ENCODE measurements around the gene KIAA1755.

KIAA1755 gene

DNA sequence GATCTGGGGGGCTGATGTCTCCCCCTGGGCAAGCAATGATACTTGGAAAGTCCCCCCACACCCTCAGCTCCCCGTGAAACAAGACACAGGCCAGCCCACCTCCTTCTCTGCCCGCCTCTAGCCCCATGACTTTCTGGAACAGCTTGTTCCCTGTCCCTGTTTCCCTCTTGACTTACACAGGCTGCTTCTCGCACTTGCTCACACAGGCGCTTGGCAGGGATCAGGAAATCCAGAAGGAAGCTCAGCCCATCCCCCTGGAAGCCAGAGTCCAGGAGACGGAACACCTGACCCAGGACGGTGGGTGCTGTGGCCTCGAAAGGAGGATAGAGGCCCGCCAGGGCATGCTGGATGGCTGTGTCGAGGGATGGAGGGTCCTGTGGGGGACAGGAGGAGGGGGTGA is 14.8 kb downstream of the KIAA1755 start:
- in situ Hi-C loops (cut with MboI; ENCODE audit: low sequenced_read_pairs): no loop called here

- in situ Hi-C loops (cut with MboI; ENCODE audit: low sequenced_read_pairs): no loop called here
These were observed 16.9 kb downstream of the KIAA1755 start for GRCh38 chr20:38243709-38244020.

GRCh38 chr20:38242848-38243708 is 17.5 kb downstream of the KIAA1755 start:
- in situ Hi-C loops (cut with MboI; ENCODE audit: low sequenced_read_pairs): no loop called here

- in situ Hi-C loops (cut with MboI; ENCODE audit: low sequenced_read_pairs): no loop called here
These were observed 19.3 kb downstream of the KIAA1755 start for GRCh38 chr20:38241201-38241600.

GRCh38 chr20:38239441-38239840 is 21.1 kb downstream of the KIAA1755 start:
- in situ Hi-C loops (cut with MboI; ENCODE audit: low sequenced_read_pairs): loop anchor here (5.0 kb wide), 1 partner anchor 68 kb away; no protein-coding TSS in a partner anchor

GRCh38 chr20:38238829-38239228 is 21.7 kb downstream of the KIAA1755 start:
- in situ Hi-C loops (cut with MboI; ENCODE audit: low sequenced_read_pairs): loop anchor here (5.0 kb wide), 1 partner anchor 68 kb away; no protein-coding TSS in a partner anchor

- in situ Hi-C loops (cut with MboI; ENCODE audit: low sequenced_read_pairs): loop anchor here (5.0 kb wide), 1 partner anchor 70 kb away; no protein-coding TSS in a partner anchor
These were observed 23.2 kb downstream of the KIAA1755 start for GRCh38 chr20:38237381-38237780.

GRCh38 chr20:38231531-38232121 is 28.9 kb downstream of the KIAA1755 start:
- in situ Hi-C loops (cut with MboI; ENCODE audit: low sequenced_read_pairs): no loop called here

- in situ Hi-C loops (cut with MboI; ENCODE audit: low sequenced_read_pairs): no loop called here
These were observed 29.5 kb downstream of the KIAA1755 start for GRCh38 chr20:38230957-38231526.

DNA sequence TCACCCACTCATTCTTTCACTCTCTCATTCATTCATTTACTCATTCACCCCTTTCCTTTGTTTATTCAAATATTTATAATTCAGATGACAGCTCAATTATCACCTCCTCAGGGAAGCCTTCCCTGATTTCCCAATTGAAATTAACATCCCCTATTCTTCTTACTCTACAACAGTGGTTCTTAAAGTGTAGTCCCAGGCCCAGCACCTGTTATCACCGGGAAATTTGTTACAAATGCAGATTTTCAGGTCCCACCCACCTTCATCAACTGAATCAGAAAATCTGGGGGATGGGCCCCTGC is 30.3 kb downstream of the KIAA1755 start:
- in situ Hi-C loops (cut with MboI; ENCODE audit: low sequenced_read_pairs): no loop called here

DNA sequence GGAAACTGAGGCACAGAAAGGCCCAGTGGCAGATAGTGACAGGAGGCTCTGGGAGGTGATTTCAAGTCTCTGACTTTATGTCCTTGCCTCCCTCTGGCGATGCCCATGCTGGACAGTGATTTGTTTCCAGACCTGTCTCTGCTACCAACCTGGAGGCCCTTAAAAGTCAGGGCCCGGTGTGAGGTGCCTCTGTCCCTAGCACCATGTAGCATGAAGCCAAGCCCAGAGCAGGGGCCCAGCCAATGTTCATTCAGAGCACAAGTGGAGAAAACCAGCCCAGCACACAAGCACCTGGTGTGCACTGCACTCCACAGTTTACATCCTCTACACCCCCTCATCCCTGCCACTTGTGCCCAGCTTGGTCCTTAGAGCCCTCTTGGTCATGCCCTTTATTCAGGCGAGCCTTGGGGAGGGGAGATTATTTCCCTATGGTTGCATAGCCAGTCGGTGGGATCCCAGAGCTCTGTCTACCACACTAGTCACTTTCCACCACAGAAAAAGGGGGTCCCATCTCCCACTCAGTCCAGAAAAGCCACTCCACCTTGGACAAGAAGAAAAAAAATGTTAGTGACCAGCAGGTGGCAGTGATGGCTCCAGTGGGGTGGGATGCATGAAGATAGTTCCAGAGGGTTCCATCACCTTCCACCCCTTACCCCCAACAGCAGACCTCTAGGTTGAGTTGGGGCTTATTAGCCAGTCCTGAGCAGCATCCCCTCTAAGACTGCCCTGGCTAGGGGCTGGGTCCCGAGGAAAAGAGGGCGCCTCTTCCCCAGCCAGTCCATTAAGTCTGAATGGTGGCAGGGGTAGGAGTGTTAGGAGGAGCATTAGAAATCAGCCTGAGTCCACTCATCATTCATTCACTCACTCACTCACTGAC is 30.9 kb downstream of the KIAA1755 start:
- in situ Hi-C loops (cut with MboI; ENCODE audit: low sequenced_read_pairs): loop anchor here (10.0 kb wide), 1 partner anchor 165 kb away; no protein-coding TSS in a partner anchor

GRCh38 chr20:38228436-38228835 is 32.1 kb downstream of the KIAA1755 start:
- in situ Hi-C loops (cut with MboI; ENCODE audit: low sequenced_read_pairs): loop anchor here (10.0 kb wide), 1 partner anchor 164 kb away; no protein-coding TSS in a partner anchor

DNA sequence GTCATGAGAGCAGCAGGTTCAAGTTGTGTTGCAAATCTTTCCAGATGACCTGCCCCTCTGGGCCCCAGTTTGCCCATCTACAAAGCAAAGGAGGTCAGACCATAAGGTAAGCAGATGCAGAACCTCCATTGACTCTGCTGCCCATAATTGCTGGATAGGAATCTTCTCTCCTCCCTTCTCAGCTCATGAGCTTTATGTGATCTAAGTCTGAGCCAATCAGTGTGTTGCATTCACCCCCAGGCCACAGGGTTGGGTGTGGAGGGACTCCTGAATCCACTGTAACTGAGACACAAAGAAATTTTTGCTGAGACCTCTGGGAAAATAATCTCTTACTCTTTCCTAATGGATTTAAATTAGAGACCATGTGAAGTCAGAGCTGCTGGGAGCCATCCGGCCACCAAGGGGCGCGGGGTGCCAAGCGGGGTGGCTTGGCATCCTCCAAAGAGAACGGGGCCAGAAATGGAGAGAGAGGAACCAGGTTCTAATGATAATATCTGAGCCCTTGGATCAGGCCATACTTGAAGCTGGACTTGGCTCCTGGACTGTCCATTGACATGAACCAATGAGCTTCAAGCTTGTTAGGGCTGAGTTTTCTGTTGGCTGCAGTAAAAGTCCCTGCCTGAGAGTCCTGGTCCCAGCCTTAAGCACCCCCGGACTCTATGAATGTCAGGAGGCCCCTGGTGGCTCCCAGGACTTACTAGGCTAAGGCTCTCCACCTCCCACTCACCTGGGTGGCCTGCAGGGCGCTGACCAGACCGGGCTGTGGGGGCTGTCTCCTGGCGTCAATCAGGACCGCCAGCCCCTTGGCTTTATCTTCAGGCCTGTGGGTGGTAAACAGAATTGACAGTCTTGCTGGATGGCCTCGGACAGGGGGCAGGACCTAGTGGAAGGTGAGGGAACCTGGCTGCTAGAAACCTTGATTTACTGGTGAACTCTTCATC is 32.8 kb downstream of the KIAA1755 start:
- in situ Hi-C loops (cut with MboI; ENCODE audit: low sequenced_read_pairs): loop anchor here (10.0 kb wide), 1 partner anchor 163 kb away; no protein-coding TSS in a partner anchor

DNA sequence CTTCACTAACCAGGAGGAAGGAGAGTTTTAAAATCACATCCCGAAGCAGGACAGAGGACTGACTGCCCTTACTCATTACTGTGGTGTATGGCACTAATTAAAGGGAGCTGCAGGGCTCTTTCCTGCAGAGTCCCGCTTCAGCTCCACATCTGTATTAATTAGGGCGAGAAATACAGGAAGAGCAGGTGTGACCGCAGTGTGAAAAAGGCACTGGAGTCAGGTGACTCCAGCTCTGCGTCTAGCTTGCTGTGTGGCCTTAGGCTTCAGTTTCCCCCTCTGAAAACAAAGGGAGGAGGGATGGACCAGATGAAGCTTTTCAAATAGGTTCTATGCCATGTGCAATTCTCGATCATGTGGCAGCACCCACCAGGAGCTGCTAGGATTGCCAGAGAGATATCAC is 34.0 kb downstream of the KIAA1755 start:
- in situ Hi-C loops (cut with MboI; ENCODE audit: low sequenced_read_pairs): loop anchor here (10.0 kb wide), 1 partner anchor 162 kb away; no protein-coding TSS in a partner anchor

GRCh38 chr20:38225900-38226263 is 34.7 kb downstream of the KIAA1755 start:
- in situ Hi-C loops (cut with MboI; ENCODE audit: low sequenced_read_pairs): loop anchor here (10.0 kb wide), 1 partner anchor 161 kb away; no protein-coding TSS in a partner anchor

DNA sequence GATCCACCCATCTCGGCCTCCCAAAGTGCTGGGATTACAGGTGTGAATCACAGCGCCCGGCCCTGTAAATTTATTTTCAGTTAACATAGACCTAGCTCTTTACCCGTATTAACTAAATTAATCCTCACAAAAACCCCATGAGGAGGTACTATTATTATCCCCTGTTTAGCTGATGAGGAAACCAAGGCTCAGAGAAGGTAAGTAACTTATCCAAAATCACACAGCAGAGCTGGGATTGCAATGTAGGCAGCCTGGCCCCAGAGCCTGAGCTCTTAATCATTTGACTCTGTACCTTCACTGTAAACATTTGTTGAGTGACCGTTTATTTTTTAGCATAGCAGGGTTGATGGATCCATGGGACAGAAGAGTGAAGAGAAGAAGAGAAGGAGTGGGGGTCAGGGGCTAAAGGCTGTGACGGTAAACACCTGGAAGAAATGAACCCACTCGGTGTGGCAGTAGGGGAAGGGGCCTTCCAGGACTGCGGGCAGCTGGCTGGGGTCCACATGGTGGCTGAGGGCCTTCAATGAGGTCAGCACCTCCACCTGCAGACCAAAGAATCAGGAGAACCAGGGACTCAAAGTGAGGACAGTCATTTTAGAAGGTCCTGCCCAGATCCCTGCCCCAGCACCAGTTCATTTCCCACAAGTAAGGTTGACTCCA is 35.2 kb downstream of the KIAA1755 start:
- in situ Hi-C loops (cut with MboI; ENCODE audit: low sequenced_read_pairs): loop anchor here (10.0 kb wide), 1 partner anchor 161 kb away; no protein-coding TSS in a partner anchor

DNA sequence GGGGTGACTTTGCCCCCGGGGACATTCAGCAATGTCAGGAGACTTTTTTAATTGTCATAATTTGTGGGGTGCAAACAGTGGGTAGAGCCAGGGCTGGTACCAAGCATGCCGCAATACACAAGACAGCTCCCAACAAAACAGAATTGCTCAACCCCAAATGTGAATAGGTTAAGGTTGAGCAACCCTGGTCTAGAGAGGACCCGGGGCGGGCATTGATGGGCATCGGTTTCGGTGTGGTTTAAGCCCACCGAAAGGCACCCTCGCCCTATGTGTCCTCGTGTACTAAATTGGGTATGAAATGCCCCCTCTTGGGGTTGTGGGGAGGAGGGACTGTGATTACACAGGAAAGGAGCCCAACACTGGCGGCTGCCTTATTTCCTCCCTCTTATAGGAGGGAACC is 36.0 kb downstream of the KIAA1755 start:
- in situ Hi-C loops (cut with MboI; ENCODE audit: low sequenced_read_pairs): loop anchor here (10.0 kb wide), 1 partner anchor 160 kb away; no protein-coding TSS in a partner anchor

DNA sequence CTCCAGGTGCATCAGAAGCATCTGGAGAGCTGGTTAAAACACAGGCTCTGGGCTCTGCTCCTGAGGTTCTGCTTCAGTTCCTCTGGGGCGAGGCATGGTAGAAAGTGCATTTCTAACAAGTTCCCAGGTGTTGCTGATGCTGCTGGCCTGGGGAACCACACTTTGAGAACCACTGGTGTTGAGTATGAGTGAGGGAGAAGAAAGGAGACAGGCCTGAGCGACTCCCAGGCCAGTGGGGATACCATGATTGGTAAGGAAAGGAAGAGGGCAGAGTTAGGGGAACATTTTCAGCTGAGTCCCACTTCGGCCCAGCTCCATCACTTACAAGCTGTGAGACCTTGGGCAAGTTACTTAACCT is 36.8 kb downstream of the KIAA1755 start:
- in situ Hi-C loops (cut with MboI; ENCODE audit: low sequenced_read_pairs): loop anchor here (10.0 kb wide), 1 partner anchor 159 kb away; no protein-coding TSS in a partner anchor
